ENCODE results near the gene RPAP3.

RPAP3 gene

DNA sequence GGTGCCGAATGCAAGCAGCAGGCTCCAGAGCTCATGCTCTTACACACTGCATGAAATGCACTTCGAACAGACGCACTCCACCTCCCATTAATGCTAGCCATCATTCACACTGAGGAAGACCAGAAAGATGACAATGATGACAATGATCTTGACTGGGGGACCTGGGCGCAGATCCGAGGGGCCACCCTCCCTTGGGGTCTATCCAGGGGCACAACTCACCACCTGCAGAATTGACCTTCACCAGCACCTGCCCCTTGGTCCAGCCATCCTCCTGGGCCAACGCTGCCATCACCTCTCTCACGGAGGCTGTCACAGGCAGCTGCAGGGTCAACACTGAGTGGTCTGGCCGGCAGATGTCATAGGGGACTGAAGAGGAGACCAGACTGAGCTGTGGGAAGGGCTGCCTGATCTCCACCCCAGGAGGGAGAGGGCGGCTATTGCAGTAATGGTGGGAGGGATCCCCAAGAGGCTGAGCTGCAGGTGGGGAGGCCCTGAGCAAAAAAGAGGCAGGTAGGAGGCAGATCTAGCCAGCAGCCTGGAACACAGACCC, 37.6 kb upstream of the RPAP3 start:
- DNase-seq (ENCODE audit: low read depth, low spot score) = no peak

DNA sequence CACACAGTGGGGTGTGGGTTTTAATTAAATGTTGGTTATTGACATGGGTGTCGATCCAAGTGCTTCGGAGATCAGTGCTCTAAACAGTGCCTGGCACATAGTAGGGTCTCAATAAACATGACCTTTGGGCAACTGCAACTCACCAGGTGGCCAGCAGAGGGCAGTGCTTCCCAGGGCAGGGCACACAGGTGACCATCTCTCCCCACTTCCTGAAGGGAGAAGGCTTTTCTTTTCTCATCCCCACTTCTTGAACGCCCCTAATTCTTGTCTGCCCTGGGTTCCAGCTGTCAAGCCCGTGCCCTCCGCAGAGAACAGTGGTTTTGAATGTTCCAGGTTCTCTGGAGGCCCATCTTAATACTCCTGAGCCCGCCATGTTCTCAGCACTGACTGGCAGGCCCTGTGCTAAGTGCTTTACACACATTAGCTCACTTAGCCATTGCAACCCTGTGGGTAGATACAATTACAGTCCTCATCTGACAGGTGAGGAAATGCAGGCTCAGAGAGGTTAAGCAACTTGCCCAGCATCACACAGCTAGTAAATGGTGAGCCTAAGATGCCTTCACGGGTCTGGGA, 36.5 kb upstream of the RPAP3 start:
- DNase-seq (ENCODE audit: low read depth, low spot score) = no peak

DNA sequence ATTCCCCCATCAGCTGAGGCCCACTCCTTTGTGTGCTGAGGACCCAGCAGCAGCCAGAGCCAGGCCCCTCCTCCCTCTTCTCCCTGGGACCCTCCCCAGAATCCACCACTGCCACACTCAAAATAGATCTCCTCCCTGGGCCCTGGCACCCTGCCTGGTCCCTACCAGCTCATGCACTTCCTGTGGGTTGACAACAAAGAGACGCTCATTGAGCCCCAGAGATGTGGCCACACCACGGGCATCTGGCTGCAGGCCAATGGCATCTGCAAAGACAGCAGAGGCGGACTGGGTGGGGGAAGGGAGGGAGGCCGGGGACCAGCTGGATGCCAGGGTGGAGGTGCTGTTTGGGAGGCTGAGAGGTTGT, 35.5 kb upstream of the RPAP3 start:
- DNase-seq (ENCODE audit: low read depth, low spot score) = no peak

DNA sequence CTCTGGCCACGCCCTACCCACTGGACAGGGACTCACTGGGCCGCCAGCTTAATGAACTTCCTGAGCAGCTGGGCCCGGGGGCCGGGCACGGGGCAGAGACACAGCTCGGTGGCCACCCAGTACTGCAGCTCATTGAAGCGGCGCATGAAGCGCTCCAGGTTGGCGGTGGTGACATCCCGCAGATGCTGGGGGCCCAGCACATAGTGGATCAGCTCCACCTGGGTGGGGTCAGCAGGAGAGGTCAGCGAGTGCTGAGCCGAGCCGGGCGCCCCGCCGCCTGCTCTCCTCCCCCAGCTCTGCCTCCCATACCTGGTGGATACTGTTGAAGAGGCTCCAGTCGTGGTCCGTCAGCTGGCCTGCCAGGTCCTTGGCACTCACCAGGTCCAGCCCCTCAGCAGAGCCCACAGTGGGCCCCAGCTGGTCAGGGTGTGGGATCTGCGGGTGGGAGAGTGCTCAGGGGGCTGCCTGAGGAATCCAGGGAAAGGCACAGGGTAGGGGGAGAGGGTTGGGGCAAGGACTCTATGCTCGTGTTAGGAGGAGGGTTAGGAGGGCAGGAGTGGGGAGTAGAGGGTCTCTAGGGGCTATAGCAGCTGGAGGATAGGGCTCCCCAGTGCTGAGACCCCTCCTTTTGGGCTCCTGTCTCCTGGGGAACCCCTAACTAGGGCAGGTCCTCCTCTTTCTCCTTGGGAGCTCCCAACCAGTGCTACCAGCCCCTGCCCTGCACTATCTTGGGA, 34.9 kb upstream of the RPAP3 start:
- no peak for DNase-seq (ENCODE audit: low read depth, low spot score)

DNA sequence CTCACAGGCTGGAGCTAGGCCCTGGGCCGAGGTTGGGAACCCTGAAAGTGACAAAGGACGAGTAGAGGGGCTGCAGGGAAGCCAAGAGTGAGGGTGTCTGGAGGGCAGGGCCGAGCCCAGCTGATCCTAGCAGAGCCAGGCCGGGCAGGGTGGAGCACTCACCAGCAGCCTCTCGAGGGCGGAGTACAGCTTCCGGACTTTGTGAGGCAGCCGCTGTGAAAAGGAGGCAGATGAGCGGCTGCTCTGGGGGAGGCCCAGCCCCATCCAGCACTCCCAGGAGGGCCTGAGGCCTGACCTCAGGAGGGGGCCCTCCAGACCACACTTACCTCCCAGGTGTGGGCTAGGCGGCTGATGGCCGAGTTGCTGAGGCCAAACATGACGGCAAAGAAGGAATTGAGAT, 34.1 kb upstream of the RPAP3 start:
- DNase-seq (ENCODE audit: low read depth, low spot score) = no peak

DNA sequence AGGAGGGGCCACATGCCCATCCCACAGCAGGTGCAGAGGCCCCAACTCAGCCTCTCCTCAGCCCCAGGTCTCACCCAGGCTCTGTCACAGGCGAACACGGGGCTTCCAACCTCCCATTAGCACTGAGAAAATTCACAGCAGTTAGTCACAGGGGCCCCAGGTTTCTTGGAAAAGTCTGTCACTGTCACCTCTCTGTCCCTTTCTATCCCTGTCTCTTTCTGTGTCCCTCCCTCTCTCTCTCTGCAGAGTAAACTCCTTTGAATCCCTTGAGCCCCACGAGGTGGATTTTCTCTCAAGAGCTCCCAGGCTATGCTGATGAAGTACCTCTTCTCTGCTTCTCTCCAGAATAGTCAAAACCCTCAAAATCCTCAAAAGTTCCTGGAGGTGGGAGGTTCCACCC, 33.5 kb upstream of the RPAP3 start:
- DNase-seq (ENCODE audit: low read depth, low spot score) = no peak

DNA sequence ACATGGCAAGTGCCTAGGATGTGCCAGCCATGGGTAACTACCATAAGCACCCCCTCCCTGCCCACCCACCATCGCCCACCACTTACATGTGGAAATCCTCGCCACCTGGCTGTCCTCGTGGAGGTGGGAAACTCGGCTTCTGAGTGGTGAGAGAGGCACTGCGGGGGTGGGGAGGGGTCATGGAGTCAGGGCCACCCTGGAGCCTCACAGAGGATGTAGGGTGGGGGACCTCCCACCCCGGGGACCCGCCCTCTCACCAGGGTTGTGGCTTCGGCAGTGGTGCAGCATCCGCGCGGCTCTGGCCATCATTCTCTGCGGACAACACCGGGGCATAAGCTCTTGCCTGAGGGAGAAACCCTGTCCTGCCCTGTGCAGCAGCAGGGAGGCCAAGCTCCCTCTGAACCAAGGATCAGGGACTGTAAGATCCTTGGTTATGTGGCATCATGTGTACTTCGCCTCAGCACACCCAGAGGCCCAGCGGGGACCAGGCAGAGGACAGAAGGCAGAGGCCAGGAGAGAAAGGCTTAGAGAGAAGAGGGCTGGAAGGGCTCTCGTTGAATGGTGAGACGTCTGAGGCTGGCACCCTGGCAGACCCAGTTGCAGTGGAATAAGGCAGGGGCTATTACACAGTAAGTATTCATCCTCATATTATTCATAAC, 32.2 kb upstream of the RPAP3 start:
- no peak for DNase-seq (ENCODE audit: low read depth, low spot score)

DNA sequence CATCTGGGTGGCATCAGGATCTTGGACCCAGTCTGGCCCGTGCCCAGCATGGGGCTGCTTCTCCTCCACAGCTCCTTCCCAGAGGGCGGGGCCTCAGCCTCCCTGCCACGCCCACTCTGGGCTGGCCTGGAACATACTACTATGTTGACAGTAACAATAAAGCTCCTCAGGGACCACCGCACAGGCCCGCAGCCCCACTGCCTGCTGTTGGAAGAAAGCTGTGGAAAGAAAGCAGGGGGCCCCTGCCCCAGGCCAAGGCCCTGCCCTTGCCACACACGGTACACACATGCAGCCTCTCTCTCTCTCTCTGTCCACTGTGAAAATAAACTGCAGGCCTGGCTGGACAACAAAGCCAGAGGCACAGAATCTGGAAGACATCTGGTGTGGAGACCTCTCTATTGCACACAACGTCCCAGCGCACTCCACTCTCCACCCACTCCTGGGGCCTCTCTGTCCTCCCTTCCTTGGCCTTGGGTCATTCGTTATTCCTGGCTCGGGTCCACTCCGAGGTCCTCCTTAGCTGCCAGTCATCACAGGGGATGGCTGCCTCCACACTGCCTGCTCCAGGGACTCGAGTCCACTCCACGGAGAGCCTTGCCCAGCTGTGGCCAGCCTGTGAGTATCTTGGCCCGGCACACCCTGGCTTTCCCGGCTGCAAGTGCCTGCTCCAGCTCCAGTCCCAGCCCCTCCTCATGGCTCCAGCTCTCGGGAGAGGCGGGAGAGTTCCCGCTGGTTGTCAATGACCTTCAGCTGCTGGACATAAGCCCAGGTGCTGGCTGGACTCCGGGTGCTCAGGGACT, 31.2 kb upstream of the RPAP3 start:
- no peak for DNase-seq (ENCODE audit: low read depth, low spot score)

DNA sequence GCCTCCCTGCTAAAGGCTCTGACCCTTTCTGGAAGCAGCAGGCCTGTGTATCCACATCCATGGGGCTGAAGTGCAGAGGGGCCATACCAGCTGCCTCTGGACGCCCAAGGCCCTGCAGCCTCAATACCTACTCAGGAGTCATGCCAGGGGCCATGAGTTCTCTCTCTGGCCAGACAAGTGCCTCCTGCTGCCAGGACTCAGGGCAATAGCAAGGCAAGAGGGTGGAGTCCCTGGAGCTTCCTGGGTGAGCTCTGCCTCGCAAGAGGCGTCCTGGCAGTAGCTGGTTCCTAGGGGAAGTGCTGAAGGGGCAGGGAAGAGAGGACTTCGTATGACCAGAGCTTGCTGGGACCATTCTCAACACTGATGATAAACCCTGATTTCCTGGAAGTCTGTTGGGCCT, 30.4 kb upstream of the RPAP3 start:
- no peak for DNase-seq (ENCODE audit: low read depth, low spot score)

DNA sequence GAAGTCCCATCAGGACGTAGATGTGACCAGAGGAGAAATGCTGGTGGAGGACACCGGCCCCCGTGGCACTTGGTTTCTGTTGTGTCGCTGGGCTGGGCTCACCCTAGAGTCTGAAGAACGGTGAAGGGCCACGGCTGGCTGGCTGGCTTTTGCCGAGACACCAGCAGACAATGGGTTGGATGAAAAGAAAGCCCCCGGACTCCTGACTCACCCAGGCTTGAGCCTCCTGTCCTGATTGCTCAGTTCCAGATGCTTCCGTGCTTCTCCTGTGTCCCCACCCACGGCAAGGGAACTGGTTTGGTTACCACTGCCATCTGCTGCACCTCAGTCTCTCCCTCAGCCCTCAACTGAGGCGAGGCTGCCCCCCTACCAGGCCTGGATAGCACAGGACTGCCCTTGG, 29.8 kb upstream of the RPAP3 start:
- no peak for DNase-seq (ENCODE audit: low read depth, low spot score)

DNA sequence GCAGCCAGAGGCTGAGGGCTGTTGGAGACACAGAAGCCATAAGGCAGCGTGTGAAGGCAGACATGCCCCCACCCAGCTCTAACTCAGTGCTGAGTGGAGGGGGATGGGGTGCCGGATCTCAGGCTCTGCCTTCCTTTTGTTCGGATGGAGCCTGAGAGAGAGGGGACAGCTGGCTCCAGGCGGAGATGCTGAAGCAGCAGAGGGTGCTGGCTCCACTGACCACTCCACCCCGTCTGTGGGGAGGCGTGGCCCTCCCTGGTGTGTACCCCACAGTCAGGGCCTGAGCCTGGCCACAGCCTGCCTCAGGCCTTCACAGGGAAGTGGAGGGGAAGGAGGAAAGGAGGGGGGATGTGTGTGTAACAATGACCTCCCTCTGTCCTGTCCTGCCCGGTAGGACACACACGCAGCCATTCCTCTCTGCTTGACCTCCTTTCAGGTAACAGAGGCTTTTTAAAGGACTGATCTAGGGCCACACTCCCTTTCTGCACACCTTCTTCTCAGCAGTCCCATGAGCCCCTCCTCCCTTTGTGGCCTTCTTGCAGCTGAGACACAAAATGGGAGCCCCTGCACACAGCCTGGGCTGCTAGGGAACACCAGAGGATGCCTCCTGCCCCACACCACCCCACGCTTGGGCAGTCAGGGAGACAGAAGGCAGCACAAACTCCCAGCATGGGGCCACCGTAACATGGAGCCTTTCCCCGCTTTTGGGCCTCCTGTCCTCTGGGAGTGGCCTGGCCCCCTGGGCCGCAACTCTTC, 29.1 kb upstream of the RPAP3 start:
- DNase-seq (ENCODE audit: low read depth, low spot score) = no peak

DNA sequence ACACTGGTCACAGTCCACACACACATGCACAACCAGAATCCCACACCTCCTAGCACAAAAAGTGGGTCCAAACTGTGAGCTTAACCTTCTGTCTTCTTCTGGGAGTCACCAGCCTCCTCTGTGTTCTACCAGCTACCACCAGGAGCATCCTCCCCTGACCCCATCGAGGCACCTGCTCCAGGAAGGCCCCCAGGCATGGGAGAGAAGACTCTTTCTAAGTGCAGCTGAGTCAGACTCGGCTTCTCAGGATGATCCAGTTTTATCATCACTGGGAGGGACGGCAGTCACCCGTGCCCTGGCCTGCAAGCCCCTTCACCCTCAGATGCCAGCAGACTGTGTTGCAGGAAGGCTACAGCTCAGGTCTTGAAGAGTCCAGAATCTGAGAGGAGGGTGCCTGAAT, 27.3 kb upstream of the RPAP3 start:
- no peak for DNase-seq (ENCODE audit: low read depth, low spot score)

DNA sequence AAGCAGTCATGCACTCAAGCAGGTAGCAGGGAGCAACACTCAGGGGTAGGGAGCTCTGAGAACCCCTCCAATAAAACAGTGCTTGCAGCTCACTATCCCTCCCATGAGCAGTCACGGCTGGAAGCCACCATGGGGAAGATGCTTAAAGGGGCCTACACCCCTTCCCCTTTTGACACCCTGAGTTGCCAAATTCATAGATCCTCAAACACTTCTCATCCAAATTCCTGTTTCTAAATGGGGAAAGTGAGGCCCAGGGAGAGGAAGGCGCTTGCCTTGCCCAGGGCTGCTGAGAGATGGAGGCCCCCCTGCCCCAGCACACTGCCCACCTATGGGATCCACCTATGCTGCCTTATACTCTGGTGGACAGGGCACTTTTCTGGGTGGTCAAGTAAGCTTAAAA, 26.7 kb upstream of the RPAP3 start:
- no peak for DNase-seq (ENCODE audit: low read depth, low spot score)

DNA sequence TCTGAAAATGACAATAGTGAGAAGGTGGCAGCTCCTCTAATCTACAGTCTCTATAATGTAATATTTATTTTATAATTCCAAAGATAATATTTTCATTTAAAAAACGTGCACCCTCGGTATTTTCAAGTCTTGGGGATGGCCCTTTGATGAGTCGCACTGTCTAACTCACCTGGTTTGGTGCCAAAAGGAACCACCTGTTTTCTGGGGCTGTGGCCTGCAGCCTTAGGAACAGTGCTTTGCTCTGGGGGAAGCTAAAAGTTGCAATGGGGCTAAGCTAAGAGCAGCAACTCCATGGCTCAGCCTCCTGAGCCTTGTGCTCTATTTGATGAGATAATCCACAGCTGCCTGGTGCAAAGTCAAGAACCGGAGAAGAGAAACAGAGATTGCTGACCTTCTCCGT, 25.9 kb upstream of the RPAP3 start:
- DNase-seq (ENCODE audit: low read depth, low spot score) = no peak

DNA sequence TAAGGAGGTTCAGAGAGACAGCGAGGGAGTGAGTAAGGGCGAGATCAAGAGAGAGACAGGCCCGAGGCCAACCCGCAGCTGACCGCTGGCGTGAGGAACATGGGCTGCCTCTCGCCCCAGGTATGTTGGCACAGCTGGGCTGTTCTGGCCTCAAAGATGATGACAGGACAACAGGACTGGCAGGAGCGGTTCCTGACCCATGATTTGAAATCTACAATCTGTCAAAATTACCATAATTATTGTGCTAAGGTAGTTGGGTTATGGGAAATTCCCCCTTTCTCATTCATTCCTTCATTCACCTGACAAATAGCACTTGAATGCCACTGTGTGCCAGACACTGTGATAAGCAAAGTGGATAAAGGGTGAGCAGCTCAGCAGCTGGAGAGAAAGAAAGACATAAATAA, 24.5 kb upstream of the RPAP3 start:
- DNase-seq (ENCODE audit: low read depth, low spot score) = no peak

DNA sequence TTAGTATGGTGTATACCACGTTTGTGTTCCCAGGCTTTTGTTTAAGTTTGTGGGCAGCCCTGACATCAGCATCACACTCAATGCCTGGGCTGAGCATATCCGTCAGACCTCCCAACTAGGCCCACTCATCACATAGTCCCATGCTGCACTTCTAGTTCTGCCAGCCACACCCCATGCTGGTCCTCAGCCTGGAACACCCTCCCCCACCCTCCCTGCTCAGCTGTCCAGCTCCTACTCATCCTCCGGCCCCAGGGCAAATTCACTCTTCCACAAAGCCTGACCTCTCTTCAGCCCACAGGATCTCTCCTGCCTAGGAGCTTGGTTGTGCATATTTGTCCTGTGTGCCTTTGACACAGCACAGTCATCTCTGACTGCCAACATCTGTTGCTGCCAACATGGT, 23.4 kb upstream of the RPAP3 start:
- DNase-seq (ENCODE audit: low read depth, low spot score) = no peak

DNA sequence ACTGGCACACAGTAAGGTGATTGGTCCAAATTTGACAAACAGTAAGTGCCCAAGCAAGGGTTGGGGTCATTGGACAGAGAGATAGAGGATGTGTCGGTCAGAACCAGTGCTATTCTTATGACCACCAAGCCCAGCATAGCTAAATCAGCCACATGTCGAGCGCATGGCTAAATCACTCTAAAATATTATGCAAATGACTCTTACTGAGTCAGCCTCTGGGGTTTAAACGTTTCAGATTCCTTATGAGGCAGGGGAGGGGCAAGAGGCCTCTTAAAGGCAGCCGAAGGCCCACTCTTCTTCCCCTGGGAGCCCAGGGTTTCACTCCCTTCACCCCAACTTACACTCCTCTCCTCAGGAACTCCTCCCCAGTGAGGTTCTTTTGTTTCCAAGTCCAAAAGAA, 20.1 kb upstream of the RPAP3 start:
- no peak for DNase-seq (ENCODE audit: low read depth, low spot score)

DNA sequence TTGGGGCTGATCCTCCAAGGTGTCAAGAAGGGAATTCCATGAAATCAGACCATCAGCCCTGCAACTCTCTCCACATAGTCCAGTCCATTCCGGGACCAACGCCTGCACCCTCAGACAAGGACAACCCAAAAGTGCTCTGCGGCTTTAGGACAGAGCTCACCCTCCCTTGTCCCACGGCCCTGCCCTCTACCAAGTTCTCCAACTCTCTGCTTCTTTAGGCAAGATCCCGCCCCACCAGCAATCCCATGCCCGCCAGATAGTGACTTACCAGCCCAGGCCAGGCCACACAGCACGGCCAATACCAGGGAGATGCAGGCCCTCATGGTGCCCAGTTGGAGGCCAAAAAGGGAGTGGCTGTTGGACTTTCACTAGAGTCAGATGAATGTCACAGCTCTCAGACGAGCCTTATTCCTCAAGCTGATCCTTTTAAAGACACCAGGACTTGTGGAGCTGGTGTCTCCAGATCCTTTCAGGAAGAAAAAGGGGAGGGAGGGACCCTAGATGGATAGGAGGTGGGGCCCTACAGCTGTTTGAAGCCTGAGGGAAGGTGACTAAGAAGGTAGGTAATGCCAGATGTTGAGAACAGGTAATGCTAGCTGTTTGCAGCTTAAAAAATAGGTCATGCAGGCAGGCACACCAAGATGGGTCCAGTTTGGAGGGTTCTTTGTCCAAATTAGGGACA, 19.4 kb upstream of the RPAP3 start, which contains the start of gene ENDOU:
TSS of gene ENDOU (minus strand) at position 400 of the 682 bp plus-strand sequence. CDS start at position 323, 77 bp downstream.
- DNase-seq (ENCODE audit: low read depth, low spot score) = no peak

DNA sequence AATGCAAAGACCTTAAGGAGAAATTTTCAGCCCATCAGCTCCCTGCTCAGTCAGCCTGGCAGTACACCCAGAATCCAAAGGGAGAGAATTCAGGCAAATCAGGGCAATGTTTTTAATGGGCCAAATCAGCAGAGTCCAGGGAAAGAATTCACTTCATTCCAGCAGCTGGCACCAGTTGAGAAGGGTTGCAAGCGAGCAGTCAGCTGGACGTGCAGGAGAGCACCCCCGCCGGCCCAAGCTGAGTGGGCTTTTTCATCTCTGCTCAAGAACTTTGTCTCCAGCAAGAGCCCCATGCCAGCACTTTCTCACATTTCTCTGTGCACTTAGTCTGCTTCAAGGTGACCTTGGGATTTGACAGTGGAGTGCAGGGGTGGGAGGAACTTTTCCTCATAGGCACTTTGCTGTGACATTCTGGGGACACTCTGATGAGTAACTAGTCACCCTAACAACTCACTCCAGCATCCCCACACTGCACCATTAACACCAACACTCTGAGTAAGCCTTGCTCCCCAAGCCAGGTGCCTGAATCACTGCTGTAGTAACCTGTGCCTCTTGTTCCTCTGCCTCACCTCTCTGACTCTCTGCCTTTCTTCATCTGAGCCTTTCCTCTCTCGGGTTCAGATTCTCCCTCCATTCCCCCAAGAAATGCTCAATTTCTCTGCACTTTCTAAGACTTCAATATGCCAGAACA, 17.3 kb upstream of the RPAP3 start:
- DNase-seq (ENCODE audit: low read depth, low spot score) = no peak

DNA sequence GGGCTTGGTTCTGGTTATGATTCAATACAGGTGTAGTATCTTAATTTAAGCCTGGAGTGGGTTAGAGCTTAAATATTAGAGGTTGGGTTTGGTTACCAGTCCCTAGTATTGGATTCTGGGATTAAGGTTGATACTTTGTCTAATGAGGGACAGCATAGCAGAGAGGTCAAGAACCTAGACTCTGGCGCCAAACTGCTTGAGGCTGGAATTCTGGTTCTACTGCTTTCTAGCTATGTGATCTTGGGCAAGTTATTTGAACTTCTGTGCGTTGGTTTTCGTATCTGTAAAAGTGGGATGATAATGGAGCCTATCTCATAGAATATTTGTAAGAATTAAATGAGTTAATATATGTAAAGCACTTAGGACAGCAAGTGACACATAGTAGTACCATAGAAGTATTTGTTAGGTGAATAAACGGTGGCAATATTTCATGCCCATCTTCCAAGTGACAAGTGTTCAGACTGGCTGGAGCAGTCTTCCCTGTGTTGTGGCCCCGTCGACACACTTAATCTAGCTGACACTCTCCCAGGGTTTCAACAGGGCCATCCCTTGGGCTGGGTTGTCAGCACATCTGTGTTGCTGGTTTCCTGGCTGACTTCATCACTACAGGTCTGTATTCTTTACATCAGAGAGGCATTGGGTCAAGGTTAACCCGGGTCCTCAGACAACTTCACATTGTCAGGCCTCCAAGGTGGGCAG, 16.5 kb upstream of the RPAP3 start:
- DNase-seq (ENCODE audit: low read depth, low spot score) = no peak

All from iPS DF 19.7 (cell line).